Pons (tissue), 1 donor: ENCODE data around the gene EXOC3.
"Not testable (repeated sequence)": the region's sequence is repeated elsewhere in the genome, so short reads cannot be mapped to it uniquely, and the experiment has no call there.

Experiments used
- DNase-seq: peaks from one replicate; pipeline ENCODE4 v3.0.0-alpha.2; 2016; ENCODE audit warnings: low spot score

EXOC3 gene

GRCh38 chr5:442335-443238 is at the start of gene EXOC3:
Gene EXOC3 (plus strand): TSS chr5:443176. CDS start chr5:446206, 3,030 bp downstream.
- DNase-seq = peak; percentile 42

- no peak for DNase-seq
These were observed 49.1 kb upstream of the EXOC3 start for GRCh38 chr5:393846-394275.

- no peak for DNase-seq
These were observed 48.3 kb upstream of the EXOC3 start for GRCh38 chr5:394671-395155.

GRCh38 chr5:395156-395920 is 47.6 kb upstream of the EXOC3 start:
- DNase-seq = no peak

- no peak for DNase-seq
These were observed 47.0 kb upstream of the EXOC3 start for GRCh38 chr5:395921-396530.

GRCh38 chr5:396531-396961 is 46.4 kb upstream of the EXOC3 start:
- DNase-seq = no peak

- DNase-seq = not testable (repeated sequence)
These were observed 44.9 kb upstream of the EXOC3 start for GRCh38 chr5:398141-398474.

GRCh38 chr5:398475-399295 is 44.3 kb upstream of the EXOC3 start:
- DNase-seq = no peak

GRCh38 chr5:399296-400281 is 43.4 kb upstream of the EXOC3 start:
- peak; percentile 31 for DNase-seq

- DNase-seq = no peak
These were observed 42.5 kb upstream of the EXOC3 start for GRCh38 chr5:400282-401145.

- DNase-seq = no peak
These were observed 41.6 kb upstream of the EXOC3 start for GRCh38 chr5:401146-402034.

- not testable (repeated sequence) for DNase-seq
These were observed 40.8 kb upstream of the EXOC3 start for GRCh38 chr5:402219-402614.

GRCh38 chr5:402615-403359 is 40.2 kb upstream of the EXOC3 start:
- DNase-seq = no peak

GRCh38 chr5:403995-404394 is 39.0 kb upstream of the EXOC3 start:
- no peak for DNase-seq

- no peak for DNase-seq
These were observed 38.2 kb upstream of the EXOC3 start for GRCh38 chr5:404666-405241.

GRCh38 chr5:405421-405820 is 37.6 kb upstream of the EXOC3 start:
- no peak for DNase-seq

GRCh38 chr5:406041-406440 is 36.9 kb upstream of the EXOC3 start:
- no peak for DNase-seq
